Endothelial cell of umbilical vein (primary cell): ENCODE data around the gene PIP4K2C. TPM values are rescaled to one million over a fixed set of nuclear protein-coding genes. Genes with fewer than 3 reads are reported as not detected.
A peak's percentile ranks its signal among the peaks of the same experiment; 100 is the strongest.

Experiments used
- BruUV-seq: library from RNA; stranded (reverse); fragments of 400-500 nt; replicated peaks from 2 replicates; lab custom pipeline; 2021; lab: Mats Ljungman, UMichigan
- CTCF ChIA-PET: fragments of 300-600, 350-600 bp; sonication (Branson Sonifier 250); formaldehyde crosslinking; loops from one replicate; lab custom pipeline; 2021; ENCODE audit warnings: antibody characterized with exemption, inconsistent platforms; lab: Charles Lee
- POLR2A ChIA-PET: fragments of 300-600, 350-600 bp; sonication (Branson Sonifier 250); formaldehyde crosslinking; loops from one replicate; lab custom pipeline; 2021; ENCODE audit warnings: antibody characterized with exemption, inconsistent platforms; lab: Charles Lee
- DNase-seq: peaks from one replicate; pipeline ENCODE4 v3.0.0-alpha.2; 2011; ENCODE audit warnings: low read depth, low spot score
- FAIRE-seq: peaks from 2 replicates; lab custom pipeline; 2011; peaks lifted over from hg19 to GRCh38; lab: Jason Lieb, UNC
- H2AFZ ChIP-seq: 2 replicates; pipeline ENCODE4 v1.6.0; 2012; ENCODE audit warnings: low read depth, low read length, control low read depth, inconsistent platforms
- H3K27ac ChIP-seq: 2 replicates; pipeline ENCODE4 v1.5.1; 2011; ENCODE audit warnings: low read depth, mild to moderate bottlenecking, control low read depth, low read length, moderate library complexity; ENCODE audit not compliant: insufficient read depth
- H3K27me3 ChIP-seq, 2 experiments: 2 replicates each; pipeline versions ENCODE4 v1.6.0 to v1.6.1; 2011; ENCODE audit warnings: low read length in 2 of 2, mixed read lengths in 1 of 2; ENCODE audit not compliant: control insufficient read depth in 2 of 2, insufficient read depth in 2 of 2
- H3K36me3 ChIP-seq, 2 experiments: 2 replicates in 1 of 2; 3 replicates in 1 of 2; pipeline ENCODE4 v1.5.1; 2011; ENCODE audit warnings: low read length in 2 of 2, mild to moderate bottlenecking in 1 of 2, moderate library complexity in 1 of 2; ENCODE audit not compliant: control insufficient read depth in 2 of 2, insufficient read depth in 2 of 2; ENCODE audit errors: extremely low read depth in 1 of 2
- H3K4me1 ChIP-seq: 3 replicates; pipeline ENCODE4 v1.5.1; 2011; ENCODE audit warnings: mild to moderate bottlenecking, low read length; ENCODE audit not compliant: control insufficient read depth, insufficient read depth; ENCODE audit errors: extremely low read depth
- H3K4me2 ChIP-seq: 2 replicates; pipeline ENCODE4 v1.6.1; 2011; ENCODE audit warnings: low read length, control low read depth, mixed read lengths; ENCODE audit not compliant: insufficient read depth
- H3K4me3 ChIP-seq, 3 experiments: fragments of 200-600 bp in 1 of 3; sonication (generic), shearing (Covaris generic) in 1 of 3; replicated peaks in 1 of 3; 2 replicates each; pipeline ENCODE4 v1.5.1; 2011 to 2016; ENCODE audit warnings: control low read depth in 3 of 3, low read length in 3 of 3, mild to moderate bottlenecking in 2 of 3, inconsistent platforms in 1 of 3, low read depth in 1 of 3, moderate library complexity in 1 of 3; ENCODE audit not compliant: insufficient read depth in 1 of 3
- H3K79me2 ChIP-seq: 2 replicates; pipeline ENCODE4 v1.6.0; 2012; ENCODE audit warnings: low read length, inconsistent platforms; ENCODE audit not compliant: control insufficient read depth, insufficient read depth
- H3K9ac ChIP-seq: replicated peaks from 2 replicates; pipeline ENCODE3; 2011; ENCODE audit warnings: low read length, control low read depth; ENCODE audit not compliant: insufficient read depth; ENCODE audit errors: extremely low read depth
- H3K9me1 ChIP-seq: replicated peaks from 3 replicates; pipeline ENCODE4 v1.6.0; 2011; ENCODE audit warnings: mild to moderate bottlenecking, low read length; ENCODE audit not compliant: control insufficient read depth, insufficient read depth; ENCODE audit errors: extremely low read depth
- H3K9me3 ChIP-seq: replicated peaks from 2 replicates; pipeline ENCODE4 v1.5.1; 2012; ENCODE audit warnings: low read length, inconsistent platforms; ENCODE audit not compliant: control insufficient read depth, insufficient read depth
- H4K20me1 ChIP-seq: replicated peaks from 2 replicates; pipeline ENCODE3; 2011; ENCODE audit warnings: mild to moderate bottlenecking, low read length; ENCODE audit not compliant: control insufficient read depth, insufficient read depth; ENCODE audit errors: extremely low read depth
- CTCF ChIP-seq, 2 donors: IDR thresholded peaks; 1 replicate in 1 of 2; 2 replicates in 1 of 2; pipeline ENCODE4 v1.5.1; 2011; ENCODE audit warnings: low read length in 2 of 2, mild to moderate bottlenecking in 2 of 2, moderate library complexity in 2 of 2, control low read depth in 1 of 2, inconsistent platforms in 1 of 2, low read depth in 1 of 2; ENCODE audit not compliant: insufficient read depth in 1 of 2; ENCODE audit errors: extremely low read depth in 1 of 2
- EZH2 ChIP-seq: IDR thresholded peaks from 2 replicates; pipeline ENCODE4 v1.6.1; 2012; ENCODE audit warnings: borderline replicate concordance, low read depth, mild to moderate bottlenecking, moderate library complexity, low read length, inconsistent platforms; ENCODE audit not compliant: severe bottlenecking
- JUN ChIP-seq: IDR thresholded peaks from 2 replicates; pipeline ENCODE4 v1.6.1; 2011; ENCODE audit warnings: borderline replicate concordance, low read depth; ENCODE audit not compliant: insufficient read length, insufficient read depth
- dilution Hi-C: fragments of 300-500 bp; cut with MboI; formaldehyde crosslinking; loops from one replicate; pipeline ENCODE4 v1.15.0; 2019; ENCODE audit warnings: low sequenced_read_pairs; ENCODE audit not compliant: extremely low pct_ligation_motif_present
- intact Hi-C: fragments of 100-400 bp; cut with micrococcal nuclease; formaldehyde crosslinking; loops from one replicate; pipeline ENCODE4 v1.10.0; 2022
- polyA plus RNA-seq, 4 experiments: library from polyadenylated mRNA; depleted of rRNA in 3 of 4; stranded (reverse) in 3 of 4; unstranded in 1 of 4; fragments of >200 nt; gene quantifications; 2 replicates each; pipeline versions ENCODE4 v1.2.1 to v1.2.3, GENCODE V29; 2011 to 2012; ENCODE audit warnings: missing spikeins in 1 of 4
- total RNA-seq: library from RNA; stranded (reverse); gene quantifications from 2 replicates; pipeline ENCODE4 v1.2.3, GENCODE V29; 2021

The PIP4K2C gene
- total and polyA plus RNA-seq, 2 donors (not counting 3 experiments of a cell fraction or from before 2014, with no cell fraction given) = 10.5 to 11.5 TPM

- Histone ChIP-seq H3K4me2 (no peak overlapping the region), H3K27me3 (peaks cover 50 to 63% of the 10 kb centered on the region in 2 experiments), H3K9ac (no peak overlapping the region), H3K36me3 (no peaks in the 10 kb centered on the region), H3K79me2 (no peaks in the 10 kb centered on the region), H4K20me1 (no peaks in the 10 kb centered on the region), H2AFZ (no peak overlapping the region), H3K4me1 (no peaks in the 10 kb centered on the region), H3K9me3 (no peaks in the 10 kb centered on the region), H3K4me3 (no peak overlapping the region), H3K9me1 (no peaks in the 10 kb centered on the region), H3K27ac (no peak overlapping the region)
- DNase-seq (no peak), FAIRE-seq (no peak)
- dilution Hi-C loops = no loop called here
- BruUV-seq = no TSS peak
- intact Hi-C loops = no loop called here
- TF ChIP-seq CTCF (IDR thresholded peaks at IDR 0.05; ENCODE audit: extremely low read depth in 1 of 2, insufficient read depth in 1 of 2, low read depth in 1 of 2, low read length in 2 of 2) (peak in 1 of 2 donors; percentile 13), EZH2 (peak; percentile 58), JUN (no peak)
- ChIA-PET CTCF (interaction anchor here (0.7 to 7.2 kb wide), 2 partner anchors 36 to 46 kb away, joined by 4 to 109 read pairs; no protein-coding TSS in a partner anchor), POLR2A (no interaction called here)
Measured at GRCh38 chr12:57627501-57628279, 36.7 kb downstream of the PIP4K2C start.
